Type B pancreatic cell (in vitro differentiated cells): ENCODE measurements around the gene DDB1. TPM values are rescaled to one million over a fixed set of nuclear protein-coding genes. Genes with fewer than 3 reads are reported as not detected.

Source experiments
- DNase-seq: peaks from one replicate; pipeline ENCODE4 v3.0.0; 2021; ENCODE audit warnings: mixed read lengths; ENCODE audit not compliant: unreplicated experiment; ENCODE audit errors: extremely low spot score
- H3K27ac Mint-ChIP-seq: 2 replicates; pipeline ENCODE4 v1.8.0; 2021; ENCODE audit warnings: mild to moderate bottlenecking, mixed read lengths
- H3K27me3 Mint-ChIP-seq: 2 replicates; pipeline ENCODE4 v1.8.0; 2021; ENCODE audit warnings: mixed read lengths
- H3K36me3 Mint-ChIP-seq: 2 replicates; pipeline ENCODE4 v1.8.0; 2021; ENCODE audit warnings: mixed read lengths
- H3K4me1 Mint-ChIP-seq: one replicate; pipeline ENCODE4 v1.8.0; 2021; ENCODE audit warnings: mixed read lengths; ENCODE audit not compliant: unreplicated experiment
- H3K4me3 Mint-ChIP-seq: 2 replicates; pipeline ENCODE4 v1.8.0; 2021; ENCODE audit warnings: mild to moderate bottlenecking, mixed read lengths
- H3K9me3 Mint-ChIP-seq: 2 replicates; pipeline ENCODE4 v1.8.0; 2021; ENCODE audit warnings: mixed read lengths
- long read RNA-seq: library from polyadenylated mRNA; unstranded; transcript quantifications from one replicate; pipeline ENCODE4 v2.0.0, GENCODE V29; 2020
- total RNA-seq: library from RNA; stranded (reverse); gene quantifications from 2 replicates; pipeline ENCODE4 v1.2.1, GENCODE V29; 2021; ENCODE audit warnings: low replicate concordance
- TF ChIP-seq, protein P1 (sequence below): fragments of 200-600 bp; sonication (generic); conservative IDR thresholded peaks from 2 replicates; pipeline ENCODE4 v1.5.0; 2021; ENCODE audit warnings: antibody characterized with exemption, mild to moderate bottlenecking

The DDB1 gene
- total RNA-seq, result 234 and 279 TPM in 2 replicates
- long read RNA-seq, full-length matches to known transcripts, result 18 of 76 reads
- long read RNA-seq, partial matches to known transcripts, result 48 of 76 reads
- long read RNA-seq, other reads (novel, unspliced or antisense), result 10 of 76 reads

DNA sequence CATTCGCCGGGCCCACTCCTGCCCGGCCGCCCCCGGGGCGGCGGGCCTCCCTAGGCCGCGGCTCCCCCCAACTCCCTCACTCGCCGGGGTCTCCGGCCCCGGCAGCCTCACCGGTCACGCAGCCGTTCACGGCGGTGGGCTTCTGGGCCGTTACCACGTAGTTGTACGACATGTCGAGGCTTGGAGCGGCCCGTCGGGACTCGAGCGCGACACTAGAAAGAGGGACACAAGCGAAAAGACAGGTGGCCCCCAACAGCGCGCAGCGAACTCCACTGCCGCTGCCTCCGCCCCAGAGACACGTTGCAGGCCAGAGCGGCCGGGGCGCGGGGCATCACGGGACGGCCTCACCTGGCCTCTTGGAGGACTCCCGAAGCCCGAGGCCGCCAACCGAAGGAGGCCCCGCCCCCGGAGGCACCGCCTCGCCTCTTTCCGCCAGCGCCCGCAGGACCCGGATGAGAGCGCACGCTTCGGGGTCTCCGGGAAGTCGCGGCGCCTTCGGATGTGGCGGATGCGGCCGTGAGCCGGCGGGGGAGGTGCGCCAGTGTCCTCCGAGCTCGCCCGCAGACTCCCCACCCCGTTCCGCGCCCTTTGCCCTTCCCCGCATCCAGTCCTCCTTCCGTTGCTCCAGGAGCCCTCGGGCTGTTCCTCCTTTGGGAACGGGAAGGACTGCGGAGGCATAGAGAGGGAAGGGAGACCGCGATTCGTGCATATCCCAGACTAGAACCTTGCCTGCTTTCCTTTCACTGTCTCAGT lies at the start of gene DDB1, which contains the start of gene TKFC:
TSS of gene DDB1 (minus strand) at position 309 of the 753 bp plus-strand sequence. CDS start at position 172, 137 bp downstream.
TSS of gene TKFC (plus strand) at position 432 of the 753 bp plus-strand sequence. CDS start 1,501 bp downstream, outside the sequence.
- TF ChIP-seq, protein P1, sequence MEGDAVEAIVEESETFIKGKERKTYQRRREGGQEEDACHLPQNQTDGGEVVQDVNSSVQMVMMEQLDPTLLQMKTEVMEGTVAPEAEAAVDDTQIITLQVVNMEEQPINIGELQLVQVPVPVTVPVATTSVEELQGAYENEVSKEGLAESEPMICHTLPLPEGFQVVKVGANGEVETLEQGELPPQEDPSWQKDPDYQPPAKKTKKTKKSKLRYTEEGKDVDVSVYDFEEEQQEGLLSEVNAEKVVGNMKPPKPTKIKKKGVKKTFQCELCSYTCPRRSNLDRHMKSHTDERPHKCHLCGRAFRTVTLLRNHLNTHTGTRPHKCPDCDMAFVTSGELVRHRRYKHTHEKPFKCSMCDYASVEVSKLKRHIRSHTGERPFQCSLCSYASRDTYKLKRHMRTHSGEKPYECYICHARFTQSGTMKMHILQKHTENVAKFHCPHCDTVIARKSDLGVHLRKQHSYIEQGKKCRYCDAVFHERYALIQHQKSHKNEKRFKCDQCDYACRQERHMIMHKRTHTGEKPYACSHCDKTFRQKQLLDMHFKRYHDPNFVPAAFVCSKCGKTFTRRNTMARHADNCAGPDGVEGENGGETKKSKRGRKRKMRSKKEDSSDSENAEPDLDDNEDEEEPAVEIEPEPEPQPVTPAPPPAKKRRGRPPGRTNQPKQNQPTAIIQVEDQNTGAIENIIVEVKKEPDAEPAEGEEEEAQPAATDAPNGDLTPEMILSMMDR, result no peak
- Mint-ChIP-seq H3K27me3 (no peaks in the 10 kb centered on the region), H3K27ac (peak within 1 kb of the TSS; percentile 91), H3K4me1 (peaks cover 45% of the 10 kb centered on the region), H3K9me3 (no peaks in the 10 kb centered on the region), H3K36me3 (peaks cover 20% of the 10 kb centered on the region), H3K4me3 (peak within 1 kb of the TSS; percentile 97)
- peak; percentile 98 for DNase-seq

DNA sequence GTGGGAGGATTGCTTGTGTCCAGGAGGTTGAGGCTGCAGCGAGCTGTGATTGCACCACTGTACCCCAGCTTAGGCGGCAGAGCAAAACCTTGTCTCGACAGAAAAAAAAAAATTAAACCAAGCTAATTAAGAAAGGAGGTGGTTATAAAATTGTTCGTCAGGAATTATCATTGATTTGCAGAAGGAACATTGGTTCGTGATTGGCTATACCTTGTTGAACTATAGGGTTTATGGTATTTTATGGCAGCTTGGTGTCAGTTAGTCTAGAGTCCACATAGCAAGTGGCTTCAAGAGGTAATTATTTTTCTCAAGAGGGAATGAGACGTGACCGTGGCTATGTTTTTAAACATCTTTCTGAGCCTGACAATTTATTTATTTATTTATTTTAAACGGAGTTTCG lies 48.0 kb upstream of the DDB1 start:
- Mint-ChIP-seq H3K4me1 (peaks cover 9% of the 10 kb centered on the region), H3K27me3 (no peaks in the 10 kb centered on the region), H3K27ac (no peak overlapping the region), H3K36me3 (peaks cover 16% of the 10 kb centered on the region), H3K9me3 (no peaks in the 10 kb centered on the region), H3K4me3 (no peak overlapping the region)
- no peak for DNase-seq
- TF ChIP-seq, protein P1, result no peak

DNA sequence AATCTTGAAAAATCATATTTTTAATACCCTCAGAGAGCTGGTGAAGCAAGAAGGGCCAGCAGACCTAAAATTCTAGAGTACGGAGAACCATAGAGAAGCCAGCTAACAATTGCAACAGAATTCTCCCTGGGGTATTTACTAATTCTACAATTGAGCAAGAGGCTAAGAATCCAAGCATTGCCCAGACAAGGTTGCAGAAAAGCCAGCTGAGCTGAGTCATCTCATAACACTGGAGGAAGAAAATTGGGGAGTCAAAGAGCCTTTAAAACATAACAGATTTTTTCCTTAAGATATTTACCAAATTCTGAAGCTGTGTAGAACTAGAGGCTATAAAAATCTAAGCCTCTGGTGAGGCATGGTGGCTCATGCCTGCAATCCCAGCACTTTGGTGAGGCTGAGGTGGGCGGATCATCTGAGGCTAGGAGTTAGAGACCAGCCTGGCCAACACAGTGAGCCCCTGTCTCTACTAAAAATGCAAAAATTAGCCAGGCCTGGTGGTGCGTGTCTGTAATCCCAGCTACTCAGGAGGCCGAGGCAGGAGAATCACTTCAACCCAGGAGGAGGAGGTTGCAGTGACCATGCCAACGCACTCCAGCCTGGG lies 45.9 kb upstream of the DDB1 start:
- no peaks in the 10 kb centered on the region for H3K9me3 Mint-ChIP-seq
- DNase-seq, result no peak
- TF ChIP-seq, protein P1, result no peak
- no peak overlapping the region for H3K4me3 Mint-ChIP-seq
- no peaks in the 10 kb centered on the region for H3K4me1 Mint-ChIP-seq
- H3K27me3 Mint-ChIP-seq, result no peaks in the 10 kb centered on the region
- peaks cover 16% of the 10 kb centered on the region for H3K36me3 Mint-ChIP-seq
- H3K27ac Mint-ChIP-seq, result no peak overlapping the region

DNA sequence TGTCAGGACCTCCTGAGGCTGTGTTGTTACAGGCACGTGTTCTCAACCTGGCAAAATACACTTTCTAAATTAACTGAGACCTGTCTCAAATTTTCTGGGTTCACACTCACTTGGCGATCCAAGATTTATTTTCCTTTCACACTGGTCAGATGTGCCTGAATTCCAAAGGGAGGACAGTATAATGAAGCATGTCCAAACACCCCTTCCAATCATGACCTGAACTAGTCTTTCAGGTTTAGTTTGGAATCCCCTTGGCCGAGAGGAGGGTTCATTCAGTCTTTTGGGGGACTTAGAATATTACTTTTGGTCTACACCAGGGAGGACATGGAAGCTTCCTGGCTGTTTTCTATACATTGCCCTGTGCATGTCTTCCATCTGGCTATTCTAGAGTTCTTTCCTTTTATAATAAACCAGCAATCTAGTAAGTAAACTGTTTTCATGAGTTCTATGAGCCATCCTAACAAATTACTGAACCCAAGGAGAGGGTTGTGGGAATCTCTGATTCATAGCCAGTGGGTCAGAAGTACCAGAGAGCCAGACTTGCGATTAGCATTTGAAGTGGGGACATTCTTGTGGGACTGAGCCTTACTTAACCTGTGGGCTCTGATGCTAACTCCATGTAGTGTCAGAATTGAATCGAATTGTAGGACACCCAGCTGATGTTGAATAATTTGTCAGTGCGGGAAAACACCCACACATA lies 44.7 kb upstream of the DDB1 start:
- Mint-ChIP-seq H3K9me3 (no peaks in the 10 kb centered on the region), H3K4me3 (peak overlapping the region; percentile 17), H3K36me3 (peaks cover 20% of the 10 kb centered on the region), H3K27ac (peak overlapping the region; percentile 36), H3K27me3 (no peaks in the 10 kb centered on the region), H3K4me1 (no peaks in the 10 kb centered on the region)
- no peak for DNase-seq
- TF ChIP-seq, protein P1, result no peak

DNA sequence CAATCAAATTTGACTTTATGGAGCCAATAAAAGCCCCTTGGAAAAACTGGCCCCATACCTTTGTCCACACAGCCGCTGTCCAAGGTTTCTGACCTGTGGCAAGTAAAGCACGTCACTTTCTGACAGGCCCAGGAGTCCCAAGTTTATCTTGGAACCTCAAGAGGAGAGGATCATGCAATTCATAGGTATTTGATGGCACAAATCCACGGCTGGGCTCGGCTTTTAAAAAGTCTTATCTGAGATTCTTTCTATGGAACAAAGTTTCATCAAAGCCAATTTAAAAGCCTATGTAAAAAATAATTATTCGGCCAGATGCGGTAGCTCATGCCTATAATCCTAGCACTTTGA lies 42.8 kb upstream of the DDB1 start:
- Mint-ChIP-seq H3K27me3 (no peaks in the 10 kb centered on the region), H3K4me1 (no peaks in the 10 kb centered on the region), H3K4me3 (no peak overlapping the region), H3K36me3 (peaks cover 28% of the 10 kb centered on the region), H3K9me3 (no peaks in the 10 kb centered on the region), H3K27ac (no peak overlapping the region)
- TF ChIP-seq, protein P1, result no peak
- DNase-seq, result no peak
